HFF-Myc (cell line): ENCODE data around the gene SH2D6.
A peak's percentile ranks its signal among the peaks of the same experiment; 100 is the strongest.

Experiments used
- DNase-seq: peaks from one replicate; pipeline ENCODE4 v3.0.0-alpha.2; 2011; ENCODE audit warnings: low read depth; ENCODE audit errors: extremely low read depth
- H3K4me3 ChIP-seq: replicated peaks from 2 replicates; pipeline ENCODE4 v1.5.1; 2011; ENCODE audit warnings: low read depth, mild to moderate bottlenecking, control low read depth, low read length
- TF ChIP-seq, protein P1 (sequence below): IDR thresholded peaks from 2 replicates; pipeline ENCODE4 v1.5.1; 2012; ENCODE audit warnings: mild to moderate bottlenecking, low read depth, low read length, control low read depth; ENCODE audit errors: missing control alignments

SH2D6 gene

DNA sequence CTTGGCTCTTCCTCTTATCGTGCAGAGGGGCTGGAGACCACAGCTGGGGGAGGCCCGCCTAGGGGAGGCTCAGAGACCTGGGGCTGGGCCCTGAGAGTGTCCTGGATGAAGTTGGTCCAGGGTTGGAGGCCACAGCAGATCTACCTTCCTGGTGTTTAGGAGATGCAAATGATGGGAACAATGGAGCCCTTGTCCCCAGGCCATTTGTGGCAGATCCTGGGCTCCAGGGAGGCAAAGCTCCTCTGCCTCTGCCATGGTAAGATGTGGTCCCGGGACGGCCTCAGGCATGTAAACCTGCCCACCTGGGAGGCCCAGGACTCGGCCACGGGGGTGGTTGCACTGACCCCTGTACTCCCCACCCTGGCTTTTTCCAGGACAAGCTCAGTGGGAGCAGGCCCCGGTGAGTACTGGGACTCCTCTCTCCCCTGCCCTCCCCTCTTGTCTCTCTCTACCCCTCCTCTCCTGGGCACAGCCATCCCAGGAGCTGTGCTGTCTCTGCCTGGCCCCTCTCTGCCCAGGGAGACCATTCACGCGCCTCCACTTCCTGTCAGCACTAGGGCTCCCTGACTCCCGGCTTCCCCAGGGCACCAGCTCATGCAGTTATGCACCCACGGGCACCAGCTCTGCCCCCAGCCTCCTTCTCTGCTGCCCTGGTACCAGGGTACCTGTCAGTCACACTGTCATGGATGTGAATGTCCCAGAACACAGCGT is 10.9 kb downstream of the SH2D6 start:
- no peak overlapping the region for H3K4me3 ChIP-seq
- TF ChIP-seq, protein P1, sequence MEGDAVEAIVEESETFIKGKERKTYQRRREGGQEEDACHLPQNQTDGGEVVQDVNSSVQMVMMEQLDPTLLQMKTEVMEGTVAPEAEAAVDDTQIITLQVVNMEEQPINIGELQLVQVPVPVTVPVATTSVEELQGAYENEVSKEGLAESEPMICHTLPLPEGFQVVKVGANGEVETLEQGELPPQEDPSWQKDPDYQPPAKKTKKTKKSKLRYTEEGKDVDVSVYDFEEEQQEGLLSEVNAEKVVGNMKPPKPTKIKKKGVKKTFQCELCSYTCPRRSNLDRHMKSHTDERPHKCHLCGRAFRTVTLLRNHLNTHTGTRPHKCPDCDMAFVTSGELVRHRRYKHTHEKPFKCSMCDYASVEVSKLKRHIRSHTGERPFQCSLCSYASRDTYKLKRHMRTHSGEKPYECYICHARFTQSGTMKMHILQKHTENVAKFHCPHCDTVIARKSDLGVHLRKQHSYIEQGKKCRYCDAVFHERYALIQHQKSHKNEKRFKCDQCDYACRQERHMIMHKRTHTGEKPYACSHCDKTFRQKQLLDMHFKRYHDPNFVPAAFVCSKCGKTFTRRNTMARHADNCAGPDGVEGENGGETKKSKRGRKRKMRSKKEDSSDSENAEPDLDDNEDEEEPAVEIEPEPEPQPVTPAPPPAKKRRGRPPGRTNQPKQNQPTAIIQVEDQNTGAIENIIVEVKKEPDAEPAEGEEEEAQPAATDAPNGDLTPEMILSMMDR, result no peak
- no peak for DNase-seq

DNA sequence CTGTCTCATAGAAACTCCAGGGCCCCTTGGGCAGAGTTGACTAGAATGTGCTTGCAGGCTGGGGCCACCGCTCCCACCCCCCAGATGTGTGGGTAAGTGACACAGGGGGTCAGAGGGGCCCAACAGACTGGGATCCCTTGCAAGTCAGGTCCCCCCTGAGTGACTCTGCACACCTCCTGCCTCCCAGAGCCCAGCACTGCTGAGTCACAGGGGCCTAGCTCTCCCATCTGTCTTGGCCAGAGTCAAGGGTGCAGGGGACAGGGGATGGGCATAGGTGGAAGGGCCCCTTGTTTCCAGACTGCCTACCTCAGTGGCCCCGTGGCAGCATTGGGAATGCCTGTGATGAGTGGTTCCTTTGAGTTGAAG is 11.4 kb downstream of the SH2D6 start:
- no peak overlapping the region for H3K4me3 ChIP-seq
- no peak for DNase-seq
- TF ChIP-seq, protein P1, result no peak

DNA sequence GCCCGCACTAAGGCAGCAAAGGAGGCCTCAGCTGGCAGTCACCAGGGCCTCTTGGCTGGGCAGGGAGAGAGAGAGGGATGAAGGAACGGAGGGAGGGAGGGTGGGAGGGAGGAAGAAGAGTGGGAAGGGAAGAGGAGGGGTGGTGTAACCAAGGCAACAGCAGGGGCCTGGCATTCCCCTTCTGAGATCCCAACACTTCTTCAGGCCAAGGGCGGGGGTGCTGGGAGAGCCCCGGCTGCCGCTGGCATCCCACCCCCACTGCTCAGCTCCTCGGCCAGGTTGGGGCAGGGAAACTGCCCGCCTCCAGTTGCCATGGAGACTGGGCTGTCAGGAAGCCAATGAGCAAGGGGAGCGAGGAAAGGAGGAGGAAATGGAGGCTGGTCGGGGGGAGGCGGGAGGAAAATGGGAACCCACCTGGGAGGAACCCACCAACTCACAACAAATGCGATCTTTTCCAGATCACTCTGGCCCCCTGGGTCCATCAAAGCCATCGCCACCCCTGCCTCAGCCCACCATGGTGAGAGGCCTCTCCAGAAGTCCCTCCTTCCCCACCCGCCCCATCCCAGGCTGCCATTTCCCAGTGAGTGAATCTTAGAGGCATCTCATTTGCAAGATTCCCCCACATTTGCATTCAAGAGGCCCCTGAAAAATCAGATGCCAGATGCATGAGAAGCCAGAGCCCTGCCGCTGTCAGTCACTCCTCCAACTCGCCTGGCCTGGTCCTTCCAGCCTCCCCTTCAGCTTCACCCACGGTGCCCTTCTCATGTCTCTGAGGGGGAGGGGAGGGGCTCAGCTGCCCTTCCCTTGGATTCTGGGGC is 12.4 kb downstream of the SH2D6 start:
- no peak overlapping the region for H3K4me3 ChIP-seq
- DNase-seq, result no peak
- TF ChIP-seq, protein P1, result no peak

DNA sequence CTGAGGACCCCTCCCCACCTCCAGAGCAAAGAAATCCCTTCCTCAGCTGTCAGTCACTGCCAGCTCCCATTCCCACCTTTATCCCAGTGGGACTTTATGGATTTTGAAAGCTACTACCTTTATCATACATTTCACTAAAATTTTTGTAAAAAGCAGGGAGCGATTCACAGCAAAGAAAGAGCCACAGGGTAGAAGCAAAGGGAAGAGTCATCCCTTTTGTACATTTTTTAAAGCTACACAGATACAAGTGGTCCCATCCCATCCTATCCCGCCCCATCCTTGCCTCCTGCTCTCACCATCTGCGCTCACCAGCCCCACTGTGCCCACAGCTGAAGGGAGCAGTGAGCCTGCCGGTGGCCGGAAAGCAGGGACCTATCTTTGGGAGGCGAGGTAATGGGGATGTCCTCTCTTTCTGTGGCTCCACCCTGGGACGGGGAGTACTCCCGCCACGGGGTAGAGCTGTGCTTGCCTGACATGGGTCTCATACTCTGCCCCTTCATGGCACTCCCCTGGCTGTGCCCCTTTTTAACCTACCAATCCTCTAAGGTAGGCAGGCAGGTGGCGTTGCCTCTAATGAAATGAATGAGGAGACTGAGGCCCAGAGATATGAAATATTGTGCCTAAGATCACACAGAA is 13.2 kb downstream of the SH2D6 start:
- no peak overlapping the region for H3K4me3 ChIP-seq
- DNase-seq, result no peak
- TF ChIP-seq, protein P1, result no peak

DNA sequence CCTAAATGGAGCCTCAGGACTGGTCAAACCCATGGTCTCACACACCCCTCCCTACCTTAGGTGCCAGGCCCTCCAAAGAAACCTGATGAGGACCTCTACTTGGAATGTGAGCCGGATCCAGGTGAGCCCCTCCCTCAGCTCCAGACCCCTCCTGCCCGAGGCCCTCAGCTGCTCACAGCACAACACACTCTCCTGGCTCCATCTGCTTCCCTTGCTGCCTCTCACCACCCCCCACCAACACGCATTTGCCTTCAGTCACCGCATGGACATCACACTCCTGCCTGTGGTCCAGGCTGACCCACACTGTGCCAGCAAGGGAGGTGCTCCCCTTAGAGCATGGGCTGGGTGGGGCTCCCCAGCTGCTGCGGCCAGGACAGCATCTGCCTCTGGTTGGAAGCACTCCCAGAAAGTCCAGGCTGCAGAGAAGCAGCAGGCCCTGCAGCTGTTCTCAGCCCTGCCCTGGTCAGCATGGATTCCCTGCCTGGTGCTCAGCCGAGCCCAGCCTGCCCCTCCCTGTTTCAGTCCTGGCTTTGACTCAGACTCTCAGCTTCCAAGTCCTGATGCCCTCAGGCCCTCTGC is 15.1 kb downstream of the SH2D6 start:
- no peak overlapping the region for H3K4me3 ChIP-seq
- TF ChIP-seq, protein P1, result no peak
- DNase-seq, result peak; percentile 90

DNA sequence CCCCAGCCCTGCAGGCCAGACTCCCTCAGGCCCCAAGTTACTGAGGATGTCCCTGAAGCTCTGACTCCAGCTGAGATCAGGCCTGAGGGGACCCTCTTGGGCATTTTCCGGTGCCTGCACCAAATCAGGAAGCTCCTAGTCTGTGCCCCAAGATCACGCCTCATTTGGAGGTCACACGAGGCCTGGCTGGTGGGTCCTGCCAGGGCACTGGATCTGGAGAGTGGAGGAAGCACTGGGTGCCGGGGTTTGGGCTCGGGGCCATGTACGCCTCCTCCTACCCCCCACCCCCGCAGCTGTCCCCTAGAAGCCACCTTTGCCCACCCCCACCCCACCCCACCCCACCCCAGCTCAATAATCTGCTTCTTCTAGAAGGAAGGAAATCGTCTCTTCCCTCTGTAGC is 16.2 kb downstream of the SH2D6 start:
- no peak for DNase-seq
- TF ChIP-seq, protein P1, result no peak
- H3K4me3 ChIP-seq, result no peak overlapping the region
